ENCODE measurements around the gene SEMA6B. TPM values are rescaled to one million over a fixed set of nuclear protein-coding genes. Genes with fewer than 3 reads are reported as not detected.

SEMA6B gene
- total and polyA plus RNA-seq, 10 of the 15 experiments (the other 5 are each of a cell fraction or from before 2014, with no cell fraction given): 0.13 TPM; not detected in 9

GRCh38 chr19:4521170-4521887 lies 38.2 kb downstream of the SEMA6B start (continued):
- no peak for TF ChIP-seq CUX1 (IDR thresholded peaks at IDR 0.05; ENCODE audit: insufficient replicate concordance, low read depth, low read length)

GRCh38 chr19:4519521-4520277 lies 39.8 kb downstream of the SEMA6B start:
- ATAC-seq (no peak), FAIRE-seq (no peak), DNase-seq (ENCODE audit: low read depth, low spot score) (no peak)
- BruUV-seq (replicated peaks): no TSS peak
- no peak overlapping the region for H3K9ac ChIP-seq (ENCODE audit: control insufficient read depth, insufficient read depth, low read length)
- H3K9me3 ChIP-seq (replicated peaks; ENCODE audit: control insufficient read depth, insufficient read depth, low read length): no peaks in the 10 kb centered on the region
- no peak overlapping the region for H3K4me3 ChIP-seq
- RAD21 ChIA-PET (ENCODE audit: unreplicated experiment): no interaction called here
- H4K20me1 ChIP-seq (ENCODE audit: control insufficient read depth, insufficient read depth): no peaks in the 10 kb centered on the region
- no peaks in the 10 kb centered on the region for H3K36me3 ChIP-seq (ENCODE audit: control insufficient read depth in 2 of 2, insufficient read depth in 2 of 2, low read length in 1 of 2)
- WGBS (ENCODE audit: insufficient coverage, insufficient replicate concordance, low lambda C conversion rate, missing lambda C conversion rate): 43% methylated on average over 9 of the region's 9 CpGs
- H3K79me2 ChIP-seq (ENCODE audit: control insufficient read depth, insufficient read depth, low read length): no peaks in the 10 kb centered on the region
- H3K27me3 ChIP-seq (replicated peaks in 1 of 2; ENCODE audit: control insufficient read depth in 2 of 2, insufficient read depth in 2 of 2, low read length in 1 of 2): no peaks in the 10 kb centered on the region
- POLR2A ChIA-PET: no interaction called here
- H3K4me2 ChIP-seq (ENCODE audit: control insufficient read depth, insufficient read depth): no peak overlapping the region
- SMC1A ChIA-PET (ENCODE audit: uncharacterized antibody, unreplicated experiment): no interaction called here
- in situ Hi-C loops (cut with MboI): no loop called here
- no peak overlapping the region for H2AFZ ChIP-seq (ENCODE audit: control insufficient read depth, low read depth, low read length)
- CTCF ChIA-PET: no interaction called here
- H3K27ac ChIP-seq (ENCODE audit: control insufficient read depth, insufficient read depth): no peak overlapping the region
- no peaks in the 10 kb centered on the region for H3K4me1 ChIP-seq (ENCODE audit: control insufficient read depth, insufficient read depth, low read length)
- intact Hi-C loops (cut with micrococcal nuclease; ENCODE audit: unreplicated experiment): no loop called here
- TF ChIP-seq, protein P1, sequence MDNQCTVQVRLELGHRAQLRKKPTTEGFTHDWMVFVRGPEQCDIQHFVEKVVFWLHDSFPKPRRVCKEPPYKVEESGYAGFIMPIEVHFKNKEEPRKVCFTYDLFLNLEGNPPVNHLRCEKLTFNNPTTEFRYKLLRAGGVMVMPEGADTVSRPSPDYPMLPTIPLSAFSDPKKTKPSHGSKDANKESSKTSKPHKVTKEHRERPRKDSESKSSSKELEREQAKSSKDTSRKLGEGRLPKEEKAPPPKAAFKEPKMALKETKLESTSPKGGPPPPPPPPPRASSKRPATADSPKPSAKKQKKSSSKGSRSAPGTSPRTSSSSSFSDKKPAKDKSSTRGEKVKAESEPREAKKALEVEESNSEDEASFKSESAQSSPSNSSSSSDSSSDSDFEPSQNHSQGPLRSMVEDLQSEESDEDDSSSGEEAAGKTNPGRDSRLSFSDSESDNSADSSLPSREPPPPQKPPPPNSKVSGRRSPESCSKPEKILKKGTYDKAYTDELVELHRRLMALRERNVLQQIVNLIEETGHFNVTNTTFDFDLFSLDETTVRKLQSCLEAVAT (IDR thresholded peaks at IDR 0.05): no peak
- TF ChIP-seq MYB (IDR thresholded peaks at IDR 0.05; ENCODE audit: borderline replicate concordance, low read depth, low read length) (no peak), POLR2AphosphoS2 (IDR thresholded peaks at IDR 0.05; ENCODE audit: low read depth, low read length) (no peak), FOS (IDR thresholded peaks at IDR 0.05; ENCODE audit: borderline replicate concordance, extremely low read depth, insufficient read length) (no peak), BRCA1 (IDR thresholded peaks at IDR 0.05; ENCODE audit: low read depth, low read length) (no peak), PML (IDR thresholded peaks at IDR 0.05; ENCODE audit: low read length) (no peak), ZNF24 (IDR thresholded peaks at IDR 0.05) (no peak), RFX5 (IDR thresholded peaks at IDR 0.05; ENCODE audit: low read depth, low read length) (no peak), IKZF2 (IDR thresholded peaks at IDR 0.05) (no peak), FOXK2 (IDR thresholded peaks at IDR 0.05) (no peak), USF2 (IDR thresholded peaks at IDR 0.05; ENCODE audit: borderline replicate concordance, low read depth, low read length) (no peak), MXI1 (IDR thresholded peaks at IDR 0.05; ENCODE audit: low read depth, low read length) (no peak)

Measured in GM12878 (cell line).